GM08714 (cell line): Measurements from ENCODE around the gene ANKRD66.
"Not testable (repeated sequence)": the region's sequence is repeated elsewhere in the genome, so short reads cannot be mapped to it uniquely, and the experiment has no call there.

ENCODE experiments used
- H3K4me3 ChIP-seq: fragments of 200-500 bp; sonication (Bioruptor generic); 2 replicates; pipeline ENCODE4 v1.5.1; 2014; ENCODE audit warnings: mild to moderate bottlenecking, low read length, inconsistent platforms
- ZNF274 ChIP-seq: IDR thresholded peaks from 2 replicates; pipeline ENCODE4 v1.6.1; 2012; ENCODE audit warnings: mild to moderate bottlenecking, low read depth, low read length

Gene ANKRD66

DNA sequence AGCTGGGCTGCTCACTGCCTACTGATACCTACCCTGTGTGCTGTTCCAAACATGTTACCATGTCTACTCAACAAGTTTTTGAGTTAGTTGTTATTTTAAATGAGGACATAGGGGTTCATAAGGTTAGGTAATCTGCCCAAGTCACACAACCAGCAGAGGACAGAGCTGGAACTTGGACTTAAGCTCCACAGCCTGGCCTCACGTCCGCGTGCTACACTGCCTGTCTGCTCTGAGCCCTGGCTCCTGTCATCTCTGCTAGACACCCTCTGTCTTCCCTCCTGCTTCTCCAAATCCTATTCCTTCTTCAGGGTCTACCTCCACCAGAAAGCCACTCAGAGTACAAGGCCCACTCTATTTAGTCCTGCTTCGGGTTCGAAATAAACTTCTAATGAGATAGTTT lies 18.2 kb downstream of the ANKRD66 start:
- TF ChIP-seq ZNF274 = no peak

DNA sequence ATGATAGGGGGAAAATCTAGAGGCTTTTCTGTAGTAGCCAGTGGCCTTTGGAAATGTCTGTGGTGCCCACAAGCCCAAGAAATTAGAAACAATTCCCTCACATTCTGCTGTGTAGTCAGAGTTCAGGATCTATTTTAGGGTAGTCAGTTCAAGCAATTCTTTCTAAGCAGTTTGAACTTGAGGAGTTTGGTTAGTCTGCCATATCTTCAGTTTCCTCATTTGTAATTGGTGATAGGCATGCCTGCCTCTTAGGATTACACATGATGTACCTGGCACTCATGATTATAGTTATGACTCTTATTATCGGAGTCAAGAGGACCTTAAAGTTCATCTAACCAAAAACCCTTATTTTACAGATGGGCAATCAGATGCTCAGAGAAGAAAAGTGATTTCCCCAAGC lies 25.3 kb downstream of the ANKRD66 start:
- H3K4me3 ChIP-seq = no peak overlapping the region

More for the DNA sequence above, 18.2 kb downstream of the ANKRD66 start:
- H3K4me3 ChIP-seq = no peak overlapping the region

DNA sequence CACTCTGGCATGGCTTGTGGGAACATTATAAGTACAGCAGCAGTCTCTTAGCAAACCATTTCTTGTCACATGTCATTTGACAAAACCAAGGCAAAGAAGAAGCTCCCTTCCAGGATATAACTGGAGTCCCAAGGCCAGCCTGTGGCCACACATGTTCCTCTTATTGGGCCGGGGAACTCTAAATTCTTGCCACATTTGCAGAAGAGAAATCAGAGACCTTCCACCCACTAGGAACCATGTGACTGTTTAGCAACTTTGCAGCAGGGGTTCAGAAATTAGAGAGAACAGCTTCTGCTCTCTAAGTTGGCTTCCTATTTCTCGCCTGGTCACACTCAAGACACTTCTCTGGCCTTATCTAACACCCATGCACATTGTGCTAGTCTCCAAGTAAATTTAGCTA lies 26.0 kb downstream of the ANKRD66 start:
- no peak for TF ChIP-seq ZNF274
- no peak overlapping the region for H3K4me3 ChIP-seq

More for the DNA sequence above, 25.3 kb downstream of the ANKRD66 start:
- no peak for TF ChIP-seq ZNF274

DNA sequence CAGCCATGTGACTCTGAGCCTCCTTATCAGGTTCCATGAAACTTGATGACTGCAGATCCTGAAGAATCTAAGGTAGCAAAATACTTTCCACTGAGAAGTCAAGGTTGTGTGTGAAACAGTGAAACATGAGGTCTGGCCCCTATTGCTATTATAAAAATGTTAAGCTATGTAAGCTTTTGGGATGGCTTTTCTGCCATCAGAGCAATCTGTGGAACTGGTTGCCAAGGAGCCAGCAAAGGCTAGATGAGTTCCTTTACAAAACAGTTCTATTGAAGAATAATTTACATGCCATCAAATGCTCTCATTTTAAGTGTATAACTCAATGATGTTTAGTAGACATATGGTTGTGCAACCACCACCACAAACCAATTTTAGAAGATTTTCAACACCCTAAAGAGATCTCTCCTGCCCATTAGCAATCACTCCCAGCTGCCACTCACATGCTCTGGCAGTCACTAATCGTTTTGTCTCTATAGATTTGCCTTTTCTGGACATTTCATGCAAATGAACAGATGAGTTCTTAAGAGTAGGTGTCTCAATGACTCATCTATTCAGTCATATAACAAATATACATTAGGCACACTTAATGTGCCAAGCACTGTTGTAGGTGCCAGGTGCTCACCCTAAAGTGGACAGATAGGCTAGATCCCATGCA lies 26.6 kb downstream of the ANKRD66 start:
- H3K4me3 ChIP-seq = no peak overlapping the region
- no peak for TF ChIP-seq ZNF274

DNA sequence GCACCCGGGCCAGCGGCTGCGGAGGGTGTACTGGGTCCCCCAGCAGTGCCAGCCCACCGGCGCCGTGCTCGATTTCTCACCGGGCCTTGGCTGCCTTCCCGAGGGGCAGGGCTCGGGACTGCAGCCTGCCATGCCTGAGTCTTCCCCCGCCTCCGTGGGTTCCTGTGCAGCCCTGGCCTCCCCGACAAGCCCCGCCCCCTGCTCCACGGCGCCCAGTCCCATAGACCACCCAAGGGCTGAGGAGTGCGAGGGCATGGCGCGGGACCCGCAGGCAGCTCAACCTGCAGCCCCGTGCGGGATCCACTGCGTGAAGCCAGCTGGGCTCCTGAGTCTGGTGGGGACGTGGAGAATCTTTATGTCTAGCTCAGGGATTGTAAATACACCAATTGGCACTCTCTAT lies 28.0 kb downstream of the ANKRD66 start:
- not testable (repeated sequence) for H3K4me3 ChIP-seq

DNA sequence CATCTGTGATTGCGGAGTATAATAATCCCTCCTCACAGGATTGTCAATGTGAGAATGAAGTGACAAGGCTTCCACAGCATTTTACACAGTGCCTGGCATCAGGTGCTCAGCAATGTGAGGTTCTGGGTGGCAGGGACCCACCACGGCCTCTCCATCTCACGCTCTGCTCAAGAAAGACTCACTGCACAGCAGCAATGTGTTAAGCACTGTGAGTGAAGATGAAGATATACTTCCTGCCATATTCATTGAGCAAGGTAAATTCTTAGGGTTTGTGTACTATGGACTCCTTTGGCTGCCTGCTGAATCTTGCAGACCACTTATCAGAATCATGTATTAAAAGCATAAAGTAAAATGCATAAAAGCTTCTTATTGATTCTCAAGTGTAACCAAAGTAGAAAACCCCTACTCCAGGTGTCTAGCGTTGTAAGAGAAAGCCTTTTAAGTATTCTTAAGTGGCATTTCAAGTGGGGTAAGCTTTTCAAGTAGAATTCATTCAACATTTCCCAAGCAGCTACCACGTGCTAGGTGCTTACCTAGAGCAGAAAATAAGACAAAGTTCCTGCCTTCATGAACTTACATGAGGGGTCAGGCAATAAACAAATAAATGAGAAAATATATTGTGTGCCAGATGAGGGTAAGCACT lies 29.5 kb downstream of the ANKRD66 start:
- TF ChIP-seq ZNF274 = no peak

DNA sequence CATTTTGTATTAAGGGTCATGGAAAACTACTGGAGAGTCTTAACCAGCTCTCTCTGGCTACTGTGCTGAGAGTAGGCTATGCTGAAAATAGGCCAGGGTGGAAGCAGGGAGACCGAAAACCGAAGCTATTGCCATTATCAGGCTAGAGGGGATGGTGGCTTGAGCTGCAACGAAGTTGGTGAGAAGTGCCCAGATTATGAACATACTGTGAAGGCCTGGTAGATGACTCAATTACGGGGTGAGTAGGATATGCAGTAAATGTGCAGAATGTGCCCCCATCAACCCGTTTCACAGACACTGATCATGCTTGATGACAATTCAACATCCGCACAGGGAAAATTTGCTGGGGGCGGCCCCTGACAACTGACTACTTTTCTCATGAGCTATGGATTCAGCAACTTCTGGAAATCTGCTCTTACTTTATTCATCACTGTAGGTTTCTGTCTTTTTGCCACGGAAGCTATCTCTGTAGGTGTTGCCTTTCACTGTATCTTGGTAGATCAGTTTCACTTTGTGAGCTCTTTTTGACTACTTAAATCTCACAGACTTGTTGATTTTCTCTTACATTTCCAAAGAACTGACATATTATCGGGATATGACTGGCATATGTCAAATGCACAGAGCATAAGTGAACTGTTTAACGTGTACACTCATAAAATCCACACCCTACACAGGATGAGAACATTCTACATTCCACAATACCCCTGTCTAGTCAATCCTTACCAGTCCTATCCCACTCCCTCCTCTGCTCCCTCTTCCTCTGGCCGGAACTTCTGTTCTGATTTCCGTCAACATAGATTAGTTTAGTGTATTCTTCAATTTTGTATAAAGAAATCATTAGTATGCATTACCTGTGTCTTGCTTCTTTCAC lies 31.0 kb downstream of the ANKRD66 start:
- H3K4me3 ChIP-seq = no peak overlapping the region
- TF ChIP-seq ZNF274 = no peak

More for the DNA sequence above, 29.5 kb downstream of the ANKRD66 start:
- H3K4me3 ChIP-seq = no peak overlapping the region

DNA sequence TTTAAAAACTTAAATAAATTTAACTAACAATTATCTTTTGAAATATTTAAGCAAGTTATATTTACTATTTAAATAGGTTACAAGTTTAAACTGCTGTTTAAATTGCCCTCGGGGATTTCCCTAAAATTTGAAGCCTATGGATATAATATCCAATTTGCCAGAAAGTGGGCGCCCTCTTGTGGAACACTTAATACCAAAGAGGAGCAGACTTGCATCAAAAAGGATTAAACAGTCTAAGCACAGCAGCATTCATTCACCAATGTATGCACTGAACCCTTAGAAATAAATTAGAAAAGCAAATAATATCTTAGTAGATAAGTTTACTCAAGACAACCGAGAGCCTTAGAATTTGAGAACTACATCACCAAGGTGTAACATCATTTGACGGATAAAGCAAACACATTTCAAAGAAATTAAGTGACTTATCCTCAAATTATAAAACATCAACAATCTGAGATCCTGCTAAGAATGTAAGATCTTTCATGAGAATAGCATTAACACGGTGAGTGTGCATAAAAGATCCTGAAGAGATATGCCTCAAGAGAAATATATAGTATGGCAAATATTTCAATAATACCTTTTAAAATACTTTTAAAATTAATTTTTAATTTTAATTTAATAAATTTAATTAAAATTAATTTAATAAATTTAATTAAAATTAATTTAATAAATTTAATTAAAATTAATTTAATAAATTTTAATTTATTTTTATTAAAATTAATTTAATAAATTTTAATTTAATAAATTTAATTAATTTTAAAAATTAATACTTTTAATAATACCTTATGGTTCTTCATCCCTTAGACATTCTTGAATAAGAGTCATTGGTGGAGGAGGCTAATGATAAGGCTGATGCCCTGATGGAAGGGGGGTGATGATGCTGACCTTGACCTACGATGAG lies 35.0 kb downstream of the ANKRD66 start:
- H3K4me3 ChIP-seq = no peak overlapping the region
- TF ChIP-seq ZNF274 = no peak

DNA sequence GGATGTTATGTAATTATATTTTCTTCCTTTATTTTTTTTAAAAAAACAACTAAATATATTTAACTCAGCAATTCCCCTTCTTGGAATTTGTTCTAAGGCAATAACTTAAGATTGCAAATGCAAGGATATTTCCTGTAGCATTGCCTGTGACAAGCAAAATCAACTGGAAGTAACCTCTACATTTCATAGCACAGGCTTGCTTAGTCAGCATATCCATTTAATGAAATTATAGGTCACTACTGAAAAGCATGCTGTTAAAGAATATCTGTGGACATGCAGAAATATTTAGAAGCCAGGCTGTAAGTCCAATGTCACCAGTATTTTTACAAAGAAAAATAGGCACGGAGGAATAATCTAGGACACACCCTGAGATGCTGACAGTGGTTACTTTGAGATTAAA lies 37.8 kb downstream of the ANKRD66 start:
- H3K4me3 ChIP-seq = no peak overlapping the region
- TF ChIP-seq ZNF274 = no peak

DNA sequence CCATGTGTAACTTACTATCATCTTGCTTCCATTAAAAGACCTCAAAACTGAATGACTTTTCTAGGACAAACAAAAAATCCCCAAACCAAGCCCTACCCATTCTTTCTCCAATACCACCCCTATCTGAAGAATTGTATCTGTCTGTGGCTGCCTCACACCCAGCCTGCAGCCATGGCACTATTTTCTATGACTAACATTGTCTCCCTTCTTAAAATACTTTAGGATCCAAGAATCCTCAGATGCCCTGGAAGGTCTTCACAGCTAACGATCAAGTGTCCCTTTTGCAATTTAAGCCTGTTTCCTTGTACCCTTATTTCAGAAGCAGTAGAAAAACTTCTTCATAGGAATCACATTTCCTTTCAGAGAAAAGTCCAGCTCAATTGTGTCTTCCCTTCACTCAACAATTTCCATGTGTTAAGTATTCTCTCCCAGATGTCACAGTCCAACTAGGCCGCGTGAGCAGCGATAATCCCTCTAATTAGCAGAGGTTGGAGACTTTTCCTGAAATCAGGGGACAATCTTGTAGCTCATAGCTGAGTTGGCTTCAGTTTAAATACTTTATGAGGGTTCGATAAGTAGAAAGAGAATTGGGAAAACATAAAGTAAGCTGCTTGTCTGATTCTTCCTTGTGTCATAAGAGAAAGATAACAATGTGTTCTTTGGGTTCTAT lies 41.3 kb downstream of the ANKRD66 start:
- no peak overlapping the region for H3K4me3 ChIP-seq
- TF ChIP-seq ZNF274 = no peak

DNA sequence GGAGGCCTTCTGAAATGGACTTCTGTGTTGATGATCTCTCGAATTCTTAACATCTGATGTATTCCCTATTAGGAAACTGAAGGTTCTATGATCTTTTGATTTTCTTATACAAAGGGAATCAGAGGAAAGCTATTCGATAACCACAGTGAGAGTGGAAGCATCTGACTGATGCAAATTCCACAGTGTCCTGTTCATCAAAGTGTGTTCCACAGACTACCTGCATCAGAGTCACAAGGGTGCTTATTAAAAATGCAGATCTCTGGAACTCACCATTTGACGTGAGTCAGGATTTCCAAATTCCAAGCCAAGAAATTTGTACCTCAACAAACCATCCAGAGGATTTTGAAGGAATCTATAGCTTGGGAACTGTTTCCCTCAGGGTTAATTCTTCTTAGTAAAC lies 42.1 kb downstream of the ANKRD66 start:
- no peak for TF ChIP-seq ZNF274

DNA sequence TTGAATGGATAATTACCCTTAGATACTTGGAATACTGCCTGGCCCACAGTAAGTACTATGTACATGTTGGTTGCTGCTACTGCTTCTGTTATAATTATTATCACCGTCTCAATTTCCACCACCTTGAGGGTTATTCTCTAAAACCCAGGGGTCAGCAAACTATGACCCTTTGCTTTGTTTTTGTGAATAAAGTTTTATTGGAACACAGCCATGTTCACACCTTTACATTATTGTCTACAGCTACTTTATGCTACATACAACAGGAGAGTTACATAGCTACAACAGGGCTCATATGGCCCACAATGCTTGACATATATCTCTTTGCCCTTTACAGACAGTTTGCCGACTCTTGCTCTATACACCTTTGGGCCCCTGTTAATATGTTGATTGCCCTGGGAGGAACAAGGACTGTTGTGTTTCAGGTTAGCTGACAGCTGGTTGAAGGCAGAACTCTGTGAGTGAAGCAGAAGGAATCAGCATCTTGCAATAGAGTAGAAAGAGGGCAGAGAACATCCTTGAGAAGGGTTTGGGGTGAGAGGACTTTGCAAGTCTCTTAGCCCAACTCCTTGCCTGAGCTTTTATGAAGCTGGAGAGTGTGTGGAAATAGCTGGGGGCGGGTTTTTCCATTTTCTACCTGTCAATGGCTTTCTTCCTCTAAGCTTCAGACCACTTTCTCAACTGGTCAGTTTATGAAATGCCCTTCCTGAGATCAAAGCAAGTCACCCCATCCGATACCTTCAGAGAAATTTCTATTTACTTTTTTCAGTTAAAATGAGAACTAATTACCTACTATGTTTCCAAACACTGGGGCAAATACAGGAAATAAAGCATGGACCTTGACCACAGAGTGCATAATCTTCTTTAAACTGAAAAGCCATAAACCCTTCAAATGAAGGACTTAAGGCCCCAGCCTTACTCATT lies 43.0 kb downstream of the ANKRD66 start:
- H3K4me3 ChIP-seq = no peak overlapping the region
- no peak for TF ChIP-seq ZNF274

More for the DNA sequence above, 42.1 kb downstream of the ANKRD66 start:
- H3K4me3 ChIP-seq = no peak overlapping the region

DNA sequence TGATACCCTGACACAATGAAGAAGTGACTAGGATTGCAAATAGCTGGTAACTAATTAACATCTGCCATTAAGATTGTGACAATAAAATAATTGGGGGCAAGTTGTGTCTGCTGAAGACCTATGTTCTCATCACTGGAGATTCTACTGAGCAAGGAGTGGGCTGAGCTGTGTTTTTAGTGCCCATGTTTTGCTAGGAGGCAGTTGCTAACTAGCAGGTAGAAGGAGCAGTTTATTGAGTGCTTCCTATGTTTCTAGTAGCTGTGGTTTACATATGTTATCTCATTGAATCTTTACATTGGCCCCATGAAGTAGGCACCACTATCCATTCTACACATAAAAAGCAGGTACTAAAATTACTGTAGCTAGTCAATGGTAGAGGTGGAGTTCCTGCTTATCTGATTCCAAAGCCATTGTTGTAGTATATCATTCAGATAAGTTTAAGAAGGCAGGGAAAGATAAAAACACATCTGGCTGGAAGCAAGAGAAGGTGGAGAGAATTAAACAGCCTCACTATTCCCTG lies 43.7 kb downstream of the ANKRD66 start:
- no peak for TF ChIP-seq ZNF274
- no peak overlapping the region for H3K4me3 ChIP-seq
